K562 (cell line): ENCODE results near the gene DHDDS. TPM values are rescaled to one million over a fixed set of nuclear protein-coding genes. Genes with fewer than 3 reads are reported as not detected.

ENCODE experiments used
- BCOR ChIP-seq: fragments of 450-650 bp; IDR thresholded peaks from 2 replicates; pipeline ENCODE4 v1.6.1; 2016
- CSDE1 ChIP-seq, 2 experiments: fragments of 450-650 bp; IDR thresholded peaks; 2 replicates each; pipeline ENCODE4 v1.6.1; 2016; ENCODE audit warnings: mild to moderate bottlenecking in 1 of 2
- DIDO1 ChIP-seq: fragments of 450-650 bp; IDR thresholded peaks from 2 replicates; pipeline ENCODE4 v1.6.1; 2016; ENCODE audit warnings: low read depth, missing biosample characterization, missing genetic modification characterization
- GABPB1 ChIP-seq: sonication (generic); formaldehyde crosslinking; IDR thresholded peaks from 2 replicates; pipeline ENCODE4 v1.8.0; 2022; ENCODE audit warnings: mild to moderate bottlenecking, missing genetic modification reagents
- HBP1 ChIP-seq: fragments of 450-650 bp; formaldehyde crosslinking; IDR thresholded peaks from 2 replicates; pipeline ENCODE4 v1.4.0; 2022; ENCODE audit warnings: missing genetic modification characterization
- HDAC8 ChIP-seq: fragments of 450-650 bp; IDR thresholded peaks from 2 replicates; pipeline ENCODE4 v1.6.1; 2016; ENCODE audit warnings: mild to moderate bottlenecking, missing genetic modification characterization, moderate library complexity, missing compliant biosample characterization
- NELFE ChIP-seq: IDR thresholded peaks from 2 replicates; pipeline ENCODE4 v1.6.1; 2011; ENCODE audit warnings: mild to moderate bottlenecking; ENCODE audit not compliant: insufficient read depth, insufficient read length
- NFRKB ChIP-seq: fragments of 450-650 bp; IDR thresholded peaks from 2 replicates; pipeline ENCODE4 v1.6.1; 2016; ENCODE audit warnings: low read depth
- NR2C1 ChIP-seq, 2 experiments: fragments of 450-650 bp; IDR thresholded peaks; 2 replicates each; pipeline ENCODE4 v1.6.1; 2017; ENCODE audit warnings: mild to moderate bottlenecking in 2 of 2, antibody characterized with exemption in 1 of 2, inconsistent platforms in 1 of 2, missing compliant biosample characterization in 1 of 2, missing genetic modification characterization in 1 of 2
- POLR2AphosphoS2 ChIP-seq: IDR thresholded peaks from 2 replicates; pipeline ENCODE4 v1.6.1; 2012; ENCODE audit warnings: low read length, improper control_type of control experiment
- POLR2G ChIP-seq: fragments of 200-400 bp; formaldehyde crosslinking; IDR thresholded peaks from 2 replicates; pipeline ENCODE4 v1.6.1; 2017; ENCODE audit warnings: low read depth, mild to moderate bottlenecking, antibody characterized with exemption, low read length, moderate library complexity
- RBFOX2 ChIP-seq: fragments of 200-400 bp; formaldehyde crosslinking; IDR thresholded peaks from 2 replicates; pipeline ENCODE4 v1.6.1; 2017; ENCODE audit warnings: low read depth, mild to moderate bottlenecking, low read length, moderate library complexity
- RBM17 ChIP-seq: fragments of 200-400 bp; formaldehyde crosslinking; IDR thresholded peaks from 2 replicates; pipeline ENCODE4 v1.6.1; 2017; ENCODE audit warnings: low read depth, mild to moderate bottlenecking, low read length, borderline replicate concordance
- SMAD3 ChIP-seq: fragments of 450-650 bp; formaldehyde crosslinking; conservative IDR thresholded peaks from 2 replicates; pipeline ENCODE4 v1.4.0; 2020; ENCODE audit warnings: mild to moderate bottlenecking
- SMAD4 ChIP-seq: fragments of 250-450 bp; sonication (Bioruptor Pico); conservative IDR thresholded peaks from 2 replicates; pipeline ENCODE4 v1.8.0; 2021; ENCODE audit warnings: inconsistent platforms, mild to moderate bottlenecking, moderate library complexity
- ZKSCAN8 ChIP-seq: fragments of 200-800 bp; sonication (Bioruptor generic); IDR thresholded peaks from 2 replicates; pipeline ENCODE4 v1.6.1; 2016; ENCODE audit warnings: missing genetic modification characterization, missing compliant biosample characterization
- ZNF311 ChIP-seq: fragments of 250-450 bp; sonication (Bioruptor Pico); IDR thresholded peaks from 2 replicates; pipeline ENCODE4 v1.4.0; 2020; ENCODE audit warnings: mild to moderate bottlenecking, moderate library complexity
- ZNF740 ChIP-seq, 3 experiments: fragments of 200-800 bp in 1 of 3; sonication (Bioruptor generic) in 1 of 3; sonication (generic) in 1 of 3; formaldehyde crosslinking in 1 of 3; IDR thresholded peaks; 2 replicates each; pipeline versions ENCODE4 v1.6.1 to v1.8.0; 2016 to 2022; ENCODE audit warnings: mild to moderate bottlenecking in 2 of 3, missing compliant biosample characterization in 2 of 3, missing genetic modification characterization in 2 of 3, missing genetic modification reagents in 1 of 3
- polyA plus RNA-seq, 8 experiments: library from polyadenylated mRNA; depleted of rRNA in 4 of 8; stranded (reverse) in 5 of 8; unstranded in 3 of 8; fragments of >200 nt; fragmentation: Nextera tagmentation in 2 of 8; fragmentation: Illumina TruSeq in 1 of 8; extraction: Ambion mirVana in 2 of 8; extraction: Trizol in 1 of 8; gene quantifications; 2 replicates each; pipeline versions ENCODE4 v1.2.1 to v1.2.3, GENCODE V29; 2011 to 2014; ENCODE audit warnings: inconsistent platforms in 1 of 8, missing spikeins in 1 of 8
- total RNA-seq, 7 experiments: library from RNA; depleted of rRNA in 6 of 7; stranded (reverse); fragments of >200 nt in 6 of 7; fragmentation: Illumina TruSeq in 2 of 7; extraction: Trizol in 2 of 7; gene quantifications; 2 replicates each; pipeline versions ENCODE4 v1.2.1 to v1.2.3, GENCODE V29; 2011 to 2021; ENCODE audit warnings: low replicate concordance in 1 of 7

DHDDS gene
- total and polyA plus RNA-seq, 9 of the 15 experiments (the other 6 are each of a cell fraction or from before 2014, with no cell fraction given), result 33.3 to 55.0 (median 44.3) TPM

- TF ChIP-seq HBP1 (CRISPR knock-in tag) (peak; percentile 2; the same call in 1 of the 2 replicates), SMAD4 (CRISPR knock-in tag) (0 out of 2 replicates have a peak, but pooled peaks have one; percentile 50), ZNF740 (CRISPR knock-in tag; IDR thresholded peaks at IDR 0.05) (no peak), ZNF740 (tag; IDR thresholded peaks at IDR 0.05) (0 out of 4 replicates have a peak, but pooled peaks of 1 of the 2 experiments have one; percentile 35), NR2C1 (IDR thresholded peaks at IDR 0.05) (no peak), NR2C1 (tag; IDR thresholded peaks at IDR 0.05) (0 out of 2 replicates have a peak, but pooled peaks have one; percentile 42), NELFE (no peak), HDAC8 (tag) (0 out of 2 replicates have a peak, but pooled peaks have one; percentile 31), BCOR (no peak), SMAD3 (CRISPR knock-in tag) (peak; percentile 68; the same call in 1 of the 2 replicates), ZKSCAN8 (CRISPR knock-in tag) (no peak), POLR2AphosphoS2 (peak; percentile 82; the same call in 1 of the 2 replicates), DIDO1 (tag) (no peak), RBFOX2 (peak; percentile 49; the same call in 1 of the 2 replicates), ZNF311 (CRISPR knock-in tag) (peak; percentile 16; the same call in 1 of the 2 replicates), POLR2G (peak; percentile 8; the same call in 1 of the 2 replicates), CSDE1 (IDR thresholded peaks at IDR 0.05) (no peak), RBM17 (no peak), NFRKB (no peak), GABPB1 (CRISPR knock-in tag) (0 out of 2 replicates have a peak, but pooled peaks have one; percentile 21)
These were observed 45.5 kb downstream of the DHDDS start (continued) for GRCh38 chr1:26477446-26478152.
